ENCODE measurements around the gene PHETA1.

DNA sequence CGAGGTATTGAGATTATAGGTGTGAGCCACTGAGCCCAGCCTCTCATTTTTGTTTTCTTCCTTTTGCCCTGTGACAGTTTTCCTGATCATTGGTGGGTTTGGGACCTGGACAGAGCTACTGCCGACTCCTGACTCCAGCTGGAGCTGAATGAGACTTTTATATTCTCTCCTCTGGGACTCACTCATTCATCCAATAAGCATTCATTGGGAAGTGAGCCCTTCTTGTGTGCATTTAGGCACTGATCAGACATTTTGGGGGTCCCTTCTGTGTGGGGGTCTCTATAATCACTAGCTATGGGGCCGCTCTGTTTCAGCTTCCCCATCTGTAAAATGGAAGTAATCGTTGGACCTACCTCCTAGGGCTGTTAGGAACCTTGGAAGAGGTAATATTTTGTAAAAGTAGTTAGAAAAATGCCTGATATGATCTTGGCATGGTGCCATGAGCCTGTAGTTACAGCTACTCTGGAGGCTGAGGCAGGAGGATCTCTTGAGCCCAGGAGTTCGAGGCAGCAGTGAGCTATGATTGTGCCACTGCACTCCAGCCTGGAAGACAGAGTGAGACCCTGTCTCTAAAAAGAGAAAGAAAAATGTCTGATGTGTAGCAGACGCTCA is 44.0 kb upstream of the PHETA1 start:
- TF ChIP-seq, protein P1, sequence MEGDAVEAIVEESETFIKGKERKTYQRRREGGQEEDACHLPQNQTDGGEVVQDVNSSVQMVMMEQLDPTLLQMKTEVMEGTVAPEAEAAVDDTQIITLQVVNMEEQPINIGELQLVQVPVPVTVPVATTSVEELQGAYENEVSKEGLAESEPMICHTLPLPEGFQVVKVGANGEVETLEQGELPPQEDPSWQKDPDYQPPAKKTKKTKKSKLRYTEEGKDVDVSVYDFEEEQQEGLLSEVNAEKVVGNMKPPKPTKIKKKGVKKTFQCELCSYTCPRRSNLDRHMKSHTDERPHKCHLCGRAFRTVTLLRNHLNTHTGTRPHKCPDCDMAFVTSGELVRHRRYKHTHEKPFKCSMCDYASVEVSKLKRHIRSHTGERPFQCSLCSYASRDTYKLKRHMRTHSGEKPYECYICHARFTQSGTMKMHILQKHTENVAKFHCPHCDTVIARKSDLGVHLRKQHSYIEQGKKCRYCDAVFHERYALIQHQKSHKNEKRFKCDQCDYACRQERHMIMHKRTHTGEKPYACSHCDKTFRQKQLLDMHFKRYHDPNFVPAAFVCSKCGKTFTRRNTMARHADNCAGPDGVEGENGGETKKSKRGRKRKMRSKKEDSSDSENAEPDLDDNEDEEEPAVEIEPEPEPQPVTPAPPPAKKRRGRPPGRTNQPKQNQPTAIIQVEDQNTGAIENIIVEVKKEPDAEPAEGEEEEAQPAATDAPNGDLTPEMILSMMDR (IDR thresholded peaks at IDR 0.05; ENCODE audit: poor library complexity, severe bottlenecking), result no peak
- no peak for TF ChIP-seq TAF1 (IDR thresholded peaks at IDR 0.05; ENCODE audit: low read depth)
- TF ChIP-seq, protein P2, sequence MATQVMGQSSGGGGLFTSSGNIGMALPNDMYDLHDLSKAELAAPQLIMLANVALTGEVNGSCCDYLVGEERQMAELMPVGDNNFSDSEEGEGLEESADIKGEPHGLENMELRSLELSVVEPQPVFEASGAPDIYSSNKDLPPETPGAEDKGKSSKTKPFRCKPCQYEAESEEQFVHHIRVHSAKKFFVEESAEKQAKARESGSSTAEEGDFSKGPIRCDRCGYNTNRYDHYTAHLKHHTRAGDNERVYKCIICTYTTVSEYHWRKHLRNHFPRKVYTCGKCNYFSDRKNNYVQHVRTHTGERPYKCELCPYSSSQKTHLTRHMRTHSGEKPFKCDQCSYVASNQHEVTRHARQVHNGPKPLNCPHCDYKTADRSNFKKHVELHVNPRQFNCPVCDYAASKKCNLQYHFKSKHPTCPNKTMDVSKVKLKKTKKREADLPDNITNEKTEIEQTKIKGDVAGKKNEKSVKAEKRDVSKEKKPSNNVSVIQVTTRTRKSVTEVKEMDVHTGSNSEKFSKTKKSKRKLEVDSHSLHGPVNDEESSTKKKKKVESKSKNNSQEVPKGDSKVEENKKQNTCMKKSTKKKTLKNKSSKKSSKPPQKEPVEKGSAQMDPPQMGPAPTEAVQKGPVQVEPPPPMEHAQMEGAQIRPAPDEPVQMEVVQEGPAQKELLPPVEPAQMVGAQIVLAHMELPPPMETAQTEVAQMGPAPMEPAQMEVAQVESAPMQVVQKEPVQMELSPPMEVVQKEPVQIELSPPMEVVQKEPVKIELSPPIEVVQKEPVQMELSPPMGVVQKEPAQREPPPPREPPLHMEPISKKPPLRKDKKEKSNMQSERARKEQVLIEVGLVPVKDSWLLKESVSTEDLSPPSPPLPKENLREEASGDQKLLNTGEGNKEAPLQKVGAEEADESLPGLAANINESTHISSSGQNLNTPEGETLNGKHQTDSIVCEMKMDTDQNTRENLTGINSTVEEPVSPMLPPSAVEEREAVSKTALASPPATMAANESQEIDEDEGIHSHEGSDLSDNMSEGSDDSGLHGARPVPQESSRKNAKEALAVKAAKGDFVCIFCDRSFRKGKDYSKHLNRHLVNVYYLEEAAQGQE (IDR thresholded peaks at IDR 0.05; ENCODE audit: borderline replicate concordance), result no peak
- no peak for TF ChIP-seq EZH2 (IDR thresholded peaks at IDR 0.05; ENCODE audit: borderline replicate concordance, insufficient read depth, low read length, poor library complexity, severe bottlenecking)
- no peak for TF ChIP-seq RAD21 (conservative IDR thresholded peaks at IDR 0.05)
- TF ChIP-seq POLR2AphosphoS5 (IDR thresholded peaks at IDR 0.05), result no peak
- no peak for TF ChIP-seq EP300 (conservative IDR thresholded peaks at IDR 0.05; ENCODE audit: poor library complexity, severe bottlenecking)
